Bronchial epithelial cell (primary cell): Measurements from ENCODE around the gene LDAH. TPM values are rescaled to one million over a fixed set of nuclear protein-coding genes. Genes with fewer than 3 reads are reported as not detected.
A peak's percentile ranks its signal among the peaks of the same experiment; 100 is the strongest.

Experiments used
- DNase-seq: peaks from one replicate; pipeline ENCODE4 v3.0.0-alpha.2; 2010; ENCODE audit warnings: low read depth
- FAIRE-seq: peaks from 2 replicates; lab custom pipeline; 2011; peaks lifted over from hg19 to GRCh38; lab: Jason Lieb, UNC
- H3K27me3 ChIP-seq: 2 replicates; pipeline ENCODE4 v1.5.1; 2011; ENCODE audit warnings: low read length; ENCODE audit not compliant: control insufficient read depth, insufficient read depth
- H3K36me3 ChIP-seq: 2 replicates; pipeline ENCODE4 v1.5.1; 2011; ENCODE audit warnings: low read length; ENCODE audit not compliant: control insufficient read depth, insufficient read depth
- H3K4me3 ChIP-seq: 2 replicates; pipeline ENCODE4 v1.5.1; 2011; ENCODE audit warnings: mild to moderate bottlenecking, low read depth, low read length, control low read depth
- CTCF ChIP-seq: IDR thresholded peaks from 2 replicates; pipeline ENCODE4 v1.5.1; 2011; ENCODE audit warnings: mild to moderate bottlenecking, moderate library complexity, low read length, control low read depth, inconsistent platforms; ENCODE audit not compliant: insufficient read depth, severe bottlenecking
- total RNA-seq: library from RNA; depleted of rRNA; stranded (reverse); fragments of >200 nt; gene quantifications from 2 replicates; pipeline ENCODE4 v1.2.1, GENCODE V29; 2014

Gene LDAH
- total RNA-seq, 1 donor from 2014 or later, result 8.4 TPM

GRCh38 chr2:20647211-20647610 is 175.7 kb downstream of the LDAH start:
- Histone ChIP-seq H3K27me3 (no peaks in the 10 kb centered on the region), H3K4me3 (no peak overlapping the region), H3K36me3 (peaks cover 1% of the 10 kb centered on the region)
- DNase-seq, result no peak
- no peak for FAIRE-seq
- no peak for TF ChIP-seq CTCF

GRCh38 chr2:20646446-20646845 is 176.5 kb downstream of the LDAH start:
- FAIRE-seq, result no peak
- no peak for TF ChIP-seq CTCF

GRCh38 chr2:20645761-20646160 is 177.1 kb downstream of the LDAH start:
- TF ChIP-seq CTCF, result no peak
- Histone ChIP-seq H3K4me3 (no peak overlapping the region), H3K36me3 (peaks cover 5% of the 10 kb centered on the region), H3K27me3 (no peaks in the 10 kb centered on the region)
- FAIRE-seq (no peak), DNase-seq (no peak)

More at GRCh38 chr2:20646446-20646845, 176.5 kb downstream of the LDAH start:
- Histone ChIP-seq H3K36me3 (peaks cover 1% of the 10 kb centered on the region), H3K27me3 (no peaks in the 10 kb centered on the region), H3K4me3 (no peak overlapping the region)
- DNase-seq, result no peak

GRCh38 chr2:20645301-20645701 is 177.6 kb downstream of the LDAH start:
- FAIRE-seq (no peak), DNase-seq (no peak)
- Histone ChIP-seq H3K4me3 (no peak overlapping the region), H3K36me3 (peaks cover 5% of the 10 kb centered on the region), H3K27me3 (no peaks in the 10 kb centered on the region)
- TF ChIP-seq CTCF, result no peak

- no peak for FAIRE-seq
- no peak for TF ChIP-seq CTCF
- no peak for DNase-seq
- Histone ChIP-seq H3K36me3 (peaks cover 8% of the 10 kb centered on the region), H3K4me3 (no peak overlapping the region), H3K27me3 (no peaks in the 10 kb centered on the region)
These were observed 179.1 kb downstream of the LDAH start for GRCh38 chr2:20643826-20644225.

- FAIRE-seq (peak; percentile 7), DNase-seq (peak; percentile 85)
- TF ChIP-seq CTCF, result no peak
- Histone ChIP-seq H3K4me3 (no peak overlapping the region), H3K27me3 (no peaks in the 10 kb centered on the region), H3K36me3 (peaks cover 8% of the 10 kb centered on the region)
These were observed 179.8 kb downstream of the LDAH start for GRCh38 chr2:20643060-20643459.
